GM18873 (cell line): ENCODE measurements around the gene PLEKHA3.
A peak's percentile ranks its signal among the peaks of the same experiment; 100 is the strongest.
"Not testable (repeated sequence)": the region's sequence is repeated elsewhere in the genome, so short reads cannot be mapped to it uniquely, and the experiment has no call there.

Experiments used
- ATAC-seq: cut with Tn5 transposase; IDR thresholded peaks from one replicate; pipeline ENCODE4 v1.9.1; 2021; ENCODE audit warnings: mild to moderate bottlenecking, moderate library complexity, moderate number of reproducible peaks; ENCODE audit not compliant: unreplicated experiment, low FRiP score

PLEKHA3 gene

DNA sequence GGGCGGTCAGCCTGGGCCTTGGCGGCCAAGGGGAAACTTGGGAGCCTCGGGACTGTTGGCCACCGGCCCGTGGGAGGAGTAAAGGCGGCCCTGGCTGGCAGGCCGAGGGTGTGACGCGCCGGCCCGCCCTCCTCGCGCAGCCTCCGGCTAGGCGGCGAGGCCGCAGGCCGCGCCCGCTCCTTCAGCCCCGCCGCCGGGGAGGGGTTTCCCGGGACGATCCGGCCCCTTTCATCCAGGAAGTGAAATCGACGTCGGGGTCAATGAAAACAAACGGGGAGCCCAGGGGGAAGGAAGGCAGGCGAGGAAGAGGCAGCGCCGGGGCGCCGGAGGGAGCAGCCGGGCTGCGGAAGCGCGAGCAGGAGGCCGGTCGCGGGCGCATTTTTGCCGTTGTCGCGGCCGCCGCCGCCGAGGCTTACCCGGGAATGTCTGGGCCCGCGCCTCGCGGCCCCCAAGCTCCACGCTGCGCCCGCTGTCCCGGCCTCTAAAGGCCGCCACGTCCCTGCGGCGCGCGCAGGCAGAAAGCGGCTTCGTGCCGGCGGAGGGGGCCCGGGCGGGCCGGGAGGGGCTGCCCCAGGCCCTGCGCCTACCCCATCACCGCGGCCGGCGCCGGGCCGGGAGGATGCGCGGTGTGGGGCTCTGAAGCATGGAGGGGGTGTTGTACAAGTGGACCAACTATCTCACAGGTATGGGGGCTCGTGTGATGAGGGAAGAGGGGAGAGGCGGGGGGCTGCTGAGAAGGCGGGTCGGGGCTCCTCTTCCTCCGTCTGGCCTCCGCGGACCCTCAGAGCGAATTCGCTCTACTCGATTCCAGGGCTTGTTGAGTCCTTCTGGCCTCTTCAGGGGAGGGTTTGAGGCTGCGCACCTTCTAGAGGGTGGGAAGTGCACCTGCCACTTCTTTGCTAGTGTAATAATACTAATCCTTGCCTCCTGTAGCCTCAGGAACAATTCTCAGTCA lies at the start of gene PLEKHA3:
Gene PLEKHA3 (plus strand): TSS at position 231 of the 955 bp plus-strand sequence. CDS start 413 bp downstream, at position 644.
- peak; percentile 44 for ATAC-seq

DNA sequence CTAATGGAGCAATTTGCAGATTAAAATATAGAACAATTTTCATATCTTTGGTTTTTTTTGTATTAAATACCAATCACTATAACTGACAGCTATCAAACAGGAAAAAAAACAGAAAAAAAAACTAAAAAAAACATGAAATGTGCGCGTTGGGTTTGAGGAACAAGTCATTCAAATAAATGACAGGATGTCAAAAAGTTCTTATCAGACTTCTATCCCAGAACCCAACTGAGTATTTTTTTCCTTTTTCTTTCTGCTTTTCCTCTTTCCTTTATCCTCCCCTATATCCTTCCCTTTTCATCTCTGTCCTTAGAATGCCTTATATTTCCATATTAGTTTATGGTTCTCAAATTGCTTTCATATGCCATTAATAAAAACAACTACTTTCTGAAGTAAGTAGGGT lies 43.6 kb upstream of the PLEKHA3 start:
- no peak for ATAC-seq

DNA sequence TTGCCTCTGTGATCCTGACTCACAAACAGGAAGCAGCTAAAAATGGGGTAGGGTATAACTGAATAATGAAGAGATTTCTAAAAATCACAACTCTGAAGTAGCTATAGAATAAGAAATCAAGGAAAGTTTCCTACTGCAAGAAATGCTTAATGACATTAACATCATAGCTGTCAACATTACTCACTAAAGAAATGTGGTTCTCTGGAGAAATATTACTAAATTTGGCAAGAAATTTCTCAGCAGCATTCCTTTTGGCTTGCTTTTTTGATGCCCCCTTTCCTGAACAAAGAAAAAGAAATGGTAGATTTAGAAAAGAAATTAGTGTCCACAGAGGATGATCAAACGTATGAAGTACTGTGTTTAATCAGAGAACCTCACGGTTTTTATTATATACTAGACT lies 38.8 kb upstream of the PLEKHA3 start:
- no peak for ATAC-seq

DNA sequence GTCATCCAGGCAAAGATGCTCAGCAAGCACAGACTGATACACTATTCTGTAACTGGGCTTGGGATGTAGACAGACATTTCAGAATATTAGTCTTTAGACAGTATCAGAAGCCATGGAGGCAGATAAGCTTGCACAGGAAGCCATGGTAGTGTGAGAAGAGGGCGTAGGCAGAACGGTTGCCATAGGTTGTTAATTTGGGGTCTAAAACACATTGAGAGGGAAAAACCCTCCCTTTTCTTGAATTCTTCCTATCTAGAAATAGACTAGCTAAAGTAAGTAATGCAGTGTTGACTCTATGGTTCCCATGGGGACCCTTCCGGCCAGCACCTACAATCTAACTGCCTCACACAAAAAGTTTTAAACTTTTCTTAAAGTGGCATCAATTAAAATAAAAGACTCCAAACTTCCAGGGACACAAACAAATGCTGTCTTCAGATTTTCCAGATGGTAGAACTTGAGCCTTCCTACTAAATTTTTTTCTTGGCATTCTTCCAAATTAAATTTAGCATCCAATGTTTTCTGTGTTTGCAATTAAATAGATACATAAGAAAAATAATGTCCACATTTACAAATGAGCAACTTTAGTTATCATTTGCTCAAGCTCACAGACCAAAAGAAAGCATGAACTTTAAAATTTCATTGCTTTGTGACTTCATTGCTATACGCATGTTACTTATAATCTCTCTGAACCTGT lies 31.1 kb upstream of the PLEKHA3 start:
- no peak for ATAC-seq

DNA sequence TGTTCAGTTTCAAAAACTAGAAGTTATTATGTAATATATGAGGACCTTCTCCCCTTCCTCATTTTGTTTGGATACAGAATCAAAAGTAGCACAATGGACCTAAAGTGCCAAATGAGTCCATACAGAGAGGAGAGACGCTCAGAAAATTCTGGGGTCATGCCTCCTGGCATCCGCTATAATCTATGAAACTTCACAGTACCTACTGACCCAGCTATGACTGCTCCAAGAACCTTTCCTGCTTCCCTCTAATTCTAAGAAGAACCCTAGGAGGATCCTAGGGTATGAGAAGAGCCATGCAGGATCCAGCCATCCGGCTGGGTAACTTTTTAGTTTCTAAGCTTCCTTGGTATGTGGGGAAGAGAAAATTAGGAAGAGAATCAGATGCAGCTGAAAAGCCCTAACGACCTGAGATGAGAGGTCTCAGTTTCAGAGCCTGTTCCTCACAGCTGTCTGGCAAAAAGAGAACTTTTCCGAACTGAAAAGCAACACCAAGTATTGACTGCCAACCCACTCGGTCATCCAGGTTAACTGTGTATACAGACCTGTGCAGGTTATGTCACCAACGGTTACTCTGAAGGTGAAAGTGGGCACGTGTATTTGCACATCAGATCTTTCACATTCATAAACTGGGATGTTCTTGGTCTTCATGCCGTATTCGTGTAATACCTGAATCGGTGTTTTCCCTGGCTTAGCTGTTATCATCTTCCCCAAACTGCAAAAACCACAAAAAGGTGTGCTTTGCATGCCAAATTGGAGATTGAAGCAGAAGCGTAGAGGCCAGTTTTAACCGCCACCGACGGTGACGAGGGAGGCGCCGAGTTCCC lies 30.3 kb upstream of the PLEKHA3 start:
- no peak for ATAC-seq

DNA sequence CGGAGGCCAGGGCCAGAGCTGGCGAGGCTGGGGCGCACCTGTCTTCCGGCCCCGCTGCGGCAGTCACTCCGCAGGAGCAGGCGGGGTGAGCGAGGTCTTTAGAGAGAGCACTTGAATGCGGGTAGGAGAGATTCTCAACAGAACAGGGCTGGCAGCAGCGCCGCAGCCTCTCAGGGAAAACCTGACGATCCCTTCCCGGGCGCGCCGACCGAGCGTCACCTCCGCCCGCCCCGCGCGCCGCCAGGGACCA lies 29.8 kb upstream of the PLEKHA3 start:
- peak; percentile 42 for ATAC-seq

DNA sequence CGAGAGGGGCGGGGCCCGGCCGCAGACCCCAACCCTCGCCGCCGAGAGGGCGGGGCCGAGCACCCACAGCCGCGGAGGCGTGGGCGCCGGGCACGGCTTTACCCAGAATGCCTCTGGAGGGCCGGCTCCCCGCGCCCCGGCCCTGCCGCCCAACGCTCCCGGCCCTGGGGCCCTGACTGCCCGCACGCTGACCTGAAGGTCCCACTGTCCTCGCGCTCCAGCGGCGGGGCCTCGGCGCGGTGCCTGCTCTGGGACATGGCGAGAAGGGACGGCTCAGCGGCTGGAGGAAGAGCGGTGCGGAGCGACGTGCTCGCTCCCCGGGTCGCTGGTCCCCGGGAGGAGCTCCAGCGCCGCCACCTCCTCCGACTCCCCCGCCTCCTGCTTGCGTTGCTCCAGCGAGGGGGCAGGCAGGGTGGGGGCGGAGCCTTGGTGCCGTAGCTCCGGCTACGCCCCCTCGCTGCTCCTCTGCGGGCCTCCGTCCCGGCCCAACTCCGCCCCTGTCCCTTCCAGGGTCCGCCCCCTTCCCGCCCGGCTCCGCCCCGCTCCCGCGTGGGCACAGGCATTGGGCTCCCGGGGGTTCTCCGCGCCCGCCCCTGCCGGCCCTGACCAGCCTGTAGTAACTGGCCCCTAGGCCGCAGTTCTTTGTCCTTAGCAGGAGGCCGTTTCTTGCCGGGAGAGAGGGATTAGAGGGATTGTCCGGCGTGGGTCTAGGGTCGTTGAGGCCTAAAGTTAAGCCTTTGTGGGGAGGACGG lies 29.3 kb upstream of the PLEKHA3 start, which contains the start of the genes PJVK and PRKRA:
Gene PJVK (plus strand): TSS at position 605 of the 752 bp plus-strand sequence. CDS start 2,032 bp downstream, outside the sequence.
Gene PRKRA (minus strand): TSS at position 402 of the 752 bp plus-strand sequence. CDS start 145 bp downstream, at position 257.
- peak; percentile 78 for ATAC-seq

DNA sequence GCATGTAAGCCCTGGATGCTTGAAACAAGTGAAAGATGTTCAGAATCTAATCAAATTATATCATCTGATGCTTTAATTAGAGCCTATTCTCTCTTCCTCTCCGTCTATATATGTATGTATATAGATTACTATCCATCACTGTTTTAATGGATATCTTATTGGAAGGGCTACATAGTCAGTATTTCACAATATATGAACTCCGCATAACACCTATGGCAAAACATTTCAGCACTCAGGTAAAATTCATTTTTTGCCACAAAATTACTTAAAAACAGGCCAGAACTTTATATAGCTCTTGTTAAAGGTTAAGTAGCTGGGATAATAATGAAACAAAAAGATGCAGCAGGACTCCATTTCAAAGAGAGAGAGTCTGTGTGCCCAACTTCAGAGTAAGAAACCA lies 27.9 kb upstream of the PLEKHA3 start:
- ATAC-seq = no peak

DNA sequence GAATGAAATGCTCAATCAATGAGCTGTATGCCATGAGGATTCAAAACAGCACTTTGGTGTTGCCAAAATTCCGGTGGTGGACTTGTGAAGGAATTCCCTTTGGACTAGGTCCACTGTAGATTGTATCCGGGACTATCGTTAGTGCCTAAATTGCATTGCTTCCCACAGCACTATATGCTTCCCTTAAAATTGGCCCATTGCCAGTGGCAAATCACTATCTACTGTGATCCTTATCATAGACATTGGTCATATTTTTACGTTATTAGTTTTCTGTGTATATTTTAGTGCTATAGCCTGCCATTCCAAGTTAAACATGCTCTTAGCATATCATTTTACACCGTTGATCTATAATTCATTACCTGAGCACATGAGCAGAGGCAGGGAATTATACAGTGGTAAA lies 27.4 kb upstream of the PLEKHA3 start:
- ATAC-seq = no peak

DNA sequence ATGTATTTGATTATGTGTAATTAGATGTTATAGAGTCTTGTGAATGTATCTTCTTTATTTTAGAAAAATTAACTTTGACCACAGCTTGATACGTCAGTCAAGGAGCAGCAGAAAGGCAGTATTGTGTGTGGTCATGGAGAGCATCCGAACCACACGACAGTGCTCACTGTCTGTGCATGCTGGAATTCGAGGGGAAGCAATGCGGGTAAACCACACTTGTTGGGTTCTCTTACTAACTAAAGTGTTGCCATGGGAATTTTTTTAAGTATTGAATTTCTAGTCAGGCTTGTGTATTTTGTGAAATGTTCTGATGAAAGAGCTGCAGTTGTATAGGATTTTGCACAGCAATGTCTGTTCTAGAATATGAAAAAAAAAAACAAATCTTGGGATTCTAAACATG lies 24.3 kb upstream of the PLEKHA3 start:
- no peak for ATAC-seq

DNA sequence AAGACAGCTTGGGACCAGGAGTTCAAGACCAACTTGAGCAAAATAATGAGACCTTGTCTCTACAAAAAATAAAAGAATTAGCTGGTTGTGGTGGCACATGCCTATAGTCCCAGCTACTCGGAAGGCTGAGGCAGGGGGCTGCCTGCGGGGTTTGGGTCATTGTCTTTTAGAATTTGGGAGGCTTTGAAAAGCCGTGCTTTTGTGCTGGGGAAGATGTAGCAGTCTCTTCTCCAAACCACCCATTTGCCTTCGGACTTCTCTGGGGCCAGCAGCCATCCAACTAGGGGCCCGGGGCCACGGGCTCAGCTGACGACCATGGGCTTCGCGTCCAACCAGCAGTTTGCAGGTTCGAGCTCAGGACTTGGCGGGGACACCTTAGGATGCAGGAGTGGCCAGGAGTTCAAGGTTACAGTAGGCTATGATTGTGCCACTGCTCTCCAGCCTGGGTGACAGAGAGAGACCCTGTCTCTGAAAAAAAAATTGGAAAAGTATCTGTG lies 22.8 kb upstream of the PLEKHA3 start:
- no peak for ATAC-seq

DNA sequence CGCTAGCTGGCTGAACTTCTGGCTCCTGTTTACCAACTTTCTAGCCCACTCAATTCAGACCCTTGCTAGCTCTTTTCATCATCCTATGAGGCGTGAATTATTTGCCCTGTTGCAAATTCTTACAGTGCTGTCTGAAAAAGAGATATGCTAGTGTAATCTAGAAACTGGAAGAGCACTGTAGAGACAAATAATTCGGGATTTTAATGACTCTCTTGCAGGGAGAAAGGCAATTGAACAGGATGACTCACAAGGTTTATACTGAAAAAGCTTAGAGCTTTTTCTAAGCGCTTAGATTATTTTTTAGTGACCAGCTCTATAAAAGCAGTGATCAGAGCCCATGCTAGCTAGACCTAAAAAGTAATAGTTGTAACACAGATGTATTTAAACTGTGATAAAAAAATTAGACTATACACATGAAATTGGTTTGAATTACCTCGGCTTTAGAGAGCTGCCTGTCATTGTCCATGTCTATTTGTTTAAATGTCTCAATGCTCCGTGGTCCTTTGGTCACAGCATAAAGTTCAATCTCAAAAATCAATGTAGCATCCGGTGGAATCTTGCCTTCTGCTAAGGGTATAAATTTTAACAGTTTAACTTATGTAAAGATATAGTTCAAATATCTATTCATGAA lies 10.9 kb upstream of the PLEKHA3 start:
- no peak for ATAC-seq

DNA sequence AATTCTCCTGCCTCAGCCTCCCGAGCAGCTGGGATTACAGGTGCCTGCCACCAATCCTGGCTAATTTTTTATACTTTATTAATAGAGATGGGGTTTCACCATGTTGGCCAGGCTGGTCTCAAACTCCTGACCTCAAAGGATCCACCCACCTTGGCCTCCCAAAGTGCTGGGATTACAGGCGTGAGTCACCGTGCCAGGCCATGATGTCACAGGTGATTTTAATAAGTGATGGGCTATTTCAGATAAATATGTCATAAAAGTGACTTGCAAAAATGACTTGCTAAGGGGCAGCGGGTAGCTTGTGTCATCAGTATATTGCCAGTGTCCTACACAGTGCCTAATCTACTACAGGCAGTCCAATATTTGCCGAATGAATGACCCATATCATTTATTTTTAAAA lies 8.9 kb upstream of the PLEKHA3 start:
- not testable (repeated sequence) for ATAC-seq

DNA sequence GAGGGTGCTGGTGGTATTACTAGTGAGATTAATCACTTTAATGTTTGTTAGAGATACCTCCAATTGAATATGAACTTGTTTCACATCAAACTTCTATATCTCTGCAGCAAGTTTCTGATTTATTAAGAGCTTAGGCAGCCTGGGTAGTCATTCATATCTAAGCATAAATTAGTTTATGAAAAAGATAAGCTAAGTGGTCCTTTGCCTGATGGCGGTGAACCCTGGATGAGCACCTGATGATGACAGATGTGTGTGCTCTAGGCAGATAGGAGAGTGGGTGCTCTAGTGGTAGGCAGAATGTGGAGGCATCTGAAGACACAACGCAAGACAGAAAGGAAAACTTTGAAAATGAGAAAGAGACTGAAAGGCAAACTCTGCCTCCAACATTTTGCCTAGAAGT lies 6.9 kb upstream of the PLEKHA3 start:
- no peak for ATAC-seq

DNA sequence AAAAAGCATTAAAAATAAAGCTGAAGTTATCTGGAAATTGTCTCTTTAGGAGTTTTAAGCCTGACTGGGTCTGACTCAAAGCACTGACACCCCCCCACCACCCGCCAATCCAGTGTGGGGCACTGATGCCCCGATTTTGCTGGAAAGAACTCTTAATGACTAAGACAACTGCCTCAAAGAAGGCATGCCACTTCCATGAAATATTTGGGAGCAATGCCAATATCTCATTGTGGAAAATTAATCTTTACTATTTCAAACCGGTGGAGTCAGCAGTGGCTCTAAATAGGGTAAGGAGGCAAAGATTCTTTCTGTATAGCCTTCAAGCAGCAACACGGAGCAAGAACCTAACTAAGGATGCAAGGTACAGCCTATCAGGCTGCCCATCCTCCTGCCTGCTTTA lies 6.3 kb upstream of the PLEKHA3 start:
- ATAC-seq = no peak

DNA sequence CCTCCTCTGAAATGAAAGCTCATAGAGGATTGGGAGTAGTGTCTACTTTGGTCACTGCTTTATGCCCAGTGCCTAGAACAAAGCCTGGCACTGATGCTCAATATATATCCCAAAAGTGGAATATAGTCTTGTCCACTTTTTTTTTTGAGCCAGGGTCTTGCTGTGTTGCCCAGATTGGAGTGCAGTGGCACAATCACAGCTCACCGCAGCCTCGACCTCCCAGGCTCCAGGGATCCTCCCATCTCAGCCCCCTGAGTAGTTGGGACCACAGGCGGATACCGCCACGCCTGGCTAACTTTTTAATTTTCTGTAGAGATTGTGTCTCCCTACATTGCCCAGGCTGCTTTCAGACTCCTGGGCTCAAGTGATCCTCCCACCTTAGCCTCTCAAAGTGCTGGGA lies 5.7 kb upstream of the PLEKHA3 start:
- ATAC-seq = no peak

DNA sequence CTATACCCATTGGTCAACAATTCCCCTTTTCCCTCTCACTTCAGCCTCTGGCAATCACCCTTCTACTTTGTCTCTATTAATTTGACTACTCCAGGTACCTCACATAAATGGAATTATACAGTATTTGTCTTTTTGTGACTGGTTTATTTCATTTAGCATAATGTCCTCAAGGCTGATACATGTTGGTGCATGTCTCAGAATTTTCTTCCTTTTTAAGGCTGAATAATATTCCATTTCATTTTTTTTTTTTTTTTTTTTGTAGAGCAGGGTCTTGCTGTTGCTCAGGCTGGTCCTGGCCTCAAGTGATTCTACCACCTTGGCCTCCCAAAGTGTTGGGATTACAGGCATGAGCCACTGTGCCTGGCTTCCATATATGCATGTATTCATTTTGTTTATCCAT lies 3.8 kb upstream of the PLEKHA3 start:
- ATAC-seq = no peak

DNA sequence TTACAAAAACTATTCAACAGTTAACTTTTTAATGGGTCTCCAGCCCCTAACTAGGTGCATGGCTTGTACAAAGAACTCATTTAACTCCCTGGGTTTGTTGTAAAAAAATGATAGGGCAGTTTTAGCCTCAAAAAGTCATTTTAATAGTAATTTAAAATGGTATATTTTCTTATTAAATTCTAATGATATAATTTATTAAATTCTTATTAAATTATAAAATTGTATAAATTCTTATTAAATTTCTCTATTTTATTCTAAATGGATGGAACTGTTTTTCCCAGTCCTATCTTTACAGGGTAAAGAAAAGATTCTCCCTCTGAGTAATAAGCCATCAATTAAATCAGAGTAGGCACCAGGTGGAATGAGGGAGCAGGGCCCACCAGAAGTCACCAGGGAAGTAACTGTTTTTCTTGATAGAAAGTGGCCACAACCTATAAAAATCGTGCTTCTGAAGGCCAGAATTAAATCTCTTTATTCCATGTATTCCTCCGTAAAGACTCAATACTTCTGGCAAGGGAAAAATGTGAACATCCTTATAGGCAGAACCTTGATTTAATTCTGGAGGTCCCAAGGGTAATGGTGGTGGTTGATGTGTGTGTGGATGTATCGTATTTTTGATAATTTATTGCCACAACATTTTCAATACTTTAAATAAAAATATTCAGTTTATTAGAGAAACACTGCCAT lies 2.7 kb upstream of the PLEKHA3 start:
- ATAC-seq = no peak

DNA sequence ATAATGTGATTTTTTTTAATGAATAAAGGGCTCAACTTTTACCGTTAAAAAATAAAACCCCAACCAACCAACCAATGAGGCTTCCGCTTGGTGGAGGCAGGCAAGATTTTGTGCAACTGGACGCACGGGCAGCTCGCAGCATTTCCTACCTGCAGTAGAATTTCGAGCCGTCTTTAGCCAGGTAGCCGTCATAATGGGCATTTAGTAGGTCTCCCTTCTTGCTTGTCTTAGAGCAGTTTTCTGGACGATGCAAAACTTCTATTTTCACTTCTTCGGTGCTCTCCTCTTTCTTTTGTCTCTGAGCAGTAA lies 2.2 kb upstream of the PLEKHA3 start:
- ATAC-seq = no peak
